Left ventricle myocardium superior (tissue), 1 donor: ENCODE measurements around the gene APOBEC3G. TPM values are rescaled to one million over a fixed set of nuclear protein-coding genes. Genes with fewer than 3 reads are reported as not detected.

Experiments used
- ATAC-seq: fragments of 200-7000 bp; cut with Tn5 transposase; one replicate; pipeline ENCODE4 v1.9.1; 2020; ENCODE audit warnings: mild to moderate bottlenecking, moderate library complexity
- DNase-seq: peaks from one replicate; pipeline ENCODE4 v3.0.0-alpha.2; 2020
- intact Hi-C: fragments of 100-400 bp; cut with micrococcal nuclease; formaldehyde crosslinking; loops from one replicate; pipeline ENCODE4 v1.11.0; 2022
- total RNA-seq: library from RNA; stranded (reverse); fragmentation: NEBNext Ultra II Directional; extraction: Animal tissue kit (Norgen Biotek cat#: 25700); gene quantifications from one replicate; pipeline ENCODE4 v1.2.1, GENCODE V29; 2021
- donor health status: DM: no; HTN: yes; CAD: no; lungs with severe emphysema.

The APOBEC3G gene
- total RNA-seq, 1 donor from 2014 or later, result 3.9 TPM

GRCh38 chr22:39135092-39135896 lies 58.2 kb downstream of the APOBEC3G start:
- intact Hi-C loops, result no loop called here
- peak; percentile 79 for ATAC-seq
- DNase-seq, result peak; percentile 79

- intact Hi-C loops, result no loop called here
- DNase-seq, result no peak
Observed at GRCh38 chr22:39136317-39136716, 59.2 kb downstream of the APOBEC3G start.

More at GRCh38 chr22:39136317-39136716, 59.2 kb downstream of the APOBEC3G start:
- no peak for ATAC-seq

Other genes starting within 250 kb of the APOBEC3G start
- gene NPTXR, start 233.2 kb upstream of the APOBEC3G start, total RNA-seq, result 23.4 TPM
- 37.1 TPM for gene CBX6, start 205.1 kb upstream of the APOBEC3G start, total RNA-seq
- 0.82 TPM for gene APOBEC3A, start 119.7 kb upstream of the APOBEC3G start, total RNA-seq
- 0.55 TPM for gene APOBEC3B, start 94.9 kb upstream of the APOBEC3G start, total RNA-seq
- 31.1 TPM for gene APOBEC3C, start 63.0 kb upstream of the APOBEC3G start, total RNA-seq
- gene APOBEC3D, start 56.1 kb upstream of the APOBEC3G start, total RNA-seq, result 1.0 TPM
- 4.4 TPM for gene APOBEC3F, start 36.4 kb upstream of the APOBEC3G start, total RNA-seq
- 0.40 TPM for gene APOBEC3H, start 20.0 kb downstream of the APOBEC3G start, total RNA-seq
- gene CBX7, start 75.4 kb downstream of the APOBEC3G start, total RNA-seq, result 79.2 TPM
- 19.9 TPM for gene PDGFB, start 167.7 kb downstream of the APOBEC3G start, total RNA-seq
- 319 TPM for gene RPL3, start 242.3 kb downstream of the APOBEC3G start, total RNA-seq